Stomach (tissue), 9 donors: ENCODE measurements around the gene TUBB2B. TPM values are rescaled to one million over a fixed set of nuclear protein-coding genes. Genes with fewer than 3 reads are reported as not detected.

Experiments
- DNase-seq, 2 donors: peaks; one replicate each; pipeline versions ENCODE4 v3.0.0 to v3.0.0-alpha.2; 2013 to 2019
- H3K27ac ChIP-seq, 5 donors: fragments of 200-600 bp in 4 of 5; sonication (generic) in 4 of 5; one replicate each; pipeline ENCODE4 v1.5.1; 2013 to 2019; ENCODE audit warnings: mild to moderate bottlenecking in 1 of 5, moderate library complexity in 1 of 5
- H3K27me3 ChIP-seq, 3 donors: fragments of 200-600 bp; sonication (generic); one replicate each; pipeline ENCODE4 v1.5.1; 2017 to 2019; ENCODE audit warnings: mixed run types in 1 of 3
- H3K36me3 ChIP-seq, 4 donors: fragments of 200-600 bp; sonication (generic); 1 replicate in 3 of 4; 2 replicates in 1 of 4; pipeline ENCODE4 v1.5.1; 2016 to 2019
- H3K4me1 ChIP-seq, 4 donors: fragments of 200-600 bp; sonication (generic); one replicate each; pipeline ENCODE4 v1.5.1; 2016 to 2019
- H3K4me3 ChIP-seq, 4 donors: fragments of 200-600 bp; sonication (generic) in 3 of 4; one replicate each; pipeline ENCODE4 v1.5.1; 2016 to 2019; ENCODE audit warnings: mild to moderate bottlenecking in 1 of 4
- H3K9me3 ChIP-seq, 4 donors: fragments of 200-600 bp; sonication (generic); one replicate each; pipeline ENCODE4 v1.5.1; 2016 to 2019
- CTCF ChIP-seq, 7 experiments: fragments of 450-650 bp in 4 of 7; fragments of 200-600 bp in 3 of 7; sonication (generic) in 3 of 7; IDR thresholded peaks; one replicate each; pipeline ENCODE4 v1.5.1; 2016 to 2019; ENCODE audit warnings: antibody characterized with exemption in 7 of 7, control low read depth in 2 of 7, mild to moderate bottlenecking in 1 of 7
- EP300 ChIP-seq: sonication (generic); formaldehyde crosslinking; IDR thresholded peaks from one replicate; pipeline ENCODE4 v1.6.1; 2017; ENCODE audit warnings: antibody characterized with exemption
- POLR2A ChIP-seq, 4 donors: fragments of 450-650 bp; IDR thresholded peaks; one replicate each; pipeline ENCODE4 v1.6.1; 2016; ENCODE audit warnings: antibody characterized with exemption in 4 of 4, control low read depth in 2 of 4, mild to moderate bottlenecking in 1 of 4, moderate library complexity in 1 of 4
- POLR2AphosphoS5 ChIP-seq, 3 donors: sonication (generic); formaldehyde crosslinking; IDR thresholded peaks; one replicate each; pipeline ENCODE4 v1.6.1; 2016; ENCODE audit warnings: antibody characterized with exemption in 3 of 3
- WGBS, 5 donors: extraction: QIAGEN DNeasy Blood & Tissue Kit in 3 of 5; methylation state at CpG; one replicate each; pipeline versions ENCODE4 v1.1.5 to v1.1.7; 2013 to 2018; 5-methylcytosine and 5-hydroxymethylcytosine counted together
- intact Hi-C: fragments of 100-400 bp; cut with DNase I; formaldehyde crosslinking; loops from one replicate; pipeline ENCODE4 v1.15.1; 2023; ENCODE audit warnings: low total_unique reads
- polyA plus RNA-seq, 3 donors: library from polyadenylated mRNA; stranded (reverse); fragments of 200-250 nt; gene quantifications; one replicate each; pipeline ENCODE4 v1.2.3, GENCODE V29; 2013
- total RNA-seq, 5 donors: library from RNA; depleted of rRNA; stranded (reverse); fragments of >200 nt; gene quantifications; one replicate each; pipeline versions ENCODE4 v1.1.0 to v1.2.3, GENCODE V29; 2014 to 2016
- donor health status: healthy with polysubstance abuse.
- donor health status: Bipolar disorder and iron deficiency.
- donor health status: healthy.

The TUBB2B gene
- total and polyA plus RNA-seq, 8 donors: 1.4 to 31.4 (median 4.4) TPM; not detected in 2

- no peaks in the 10 kb centered on the region for H3K36me3 ChIP-seq
- no peaks in the 10 kb centered on the region for H3K9me3 ChIP-seq
- H3K4me1 ChIP-seq: no peaks in the 10 kb centered on the region
- no peak for TF ChIP-seq EP300
- no peak for TF ChIP-seq POLR2AphosphoS5 (IDR thresholded peaks at IDR 0.05)
- no peak overlapping the region for H3K4me3 ChIP-seq
- H3K27ac ChIP-seq: no peak overlapping the region
- WGBS, 5 donors: 79 to 85% (median 85%) methylated on average over 24 of the region's 24 CpGs
- intact Hi-C loops: no loop called here
- H3K27me3 ChIP-seq: peaks cover 0 to 52% (median 20%) of the 10 kb centered on the region in 3 donors
- no peak for DNase-seq
Observed at GRCh38 chr6:3237761-3238662, 10.6 kb upstream of the TUBB2B start.

- no peak for DNase-seq
- intact Hi-C loops: no loop called here
- no peak for TF ChIP-seq EP300
- TF ChIP-seq CTCF (IDR thresholded peaks at IDR 0.05): no peak
- no peak for TF ChIP-seq POLR2A (IDR thresholded peaks at IDR 0.05)
- TF ChIP-seq POLR2AphosphoS5 (IDR thresholded peaks at IDR 0.05): no peak
- H3K27ac ChIP-seq: no peak overlapping the region
- H3K36me3 ChIP-seq: no peaks in the 10 kb centered on the region
- WGBS, 5 donors: 64 to 87% (median 78%) methylated on average over 3 of the region's 3 CpGs
- peaks cover 0 to 72% (median 40%) of the 10 kb centered on the region in 3 donors for H3K27me3 ChIP-seq
- H3K4me3 ChIP-seq: no peak overlapping the region
- peaks cover 6 to 15% (median 13%) of the 10 kb centered on the region in 4 donors for H3K4me1 ChIP-seq
- no peaks in the 10 kb centered on the region for H3K9me3 ChIP-seq
Observed at GRCh38 chr6:3236005-3236404, 8.6 kb upstream of the TUBB2B start.

- H3K4me3 ChIP-seq: no peak overlapping the region
- no peak for DNase-seq
- H3K4me1 ChIP-seq: peaks cover 6 to 20% (median 17%) of the 10 kb centered on the region in 4 donors
- WGBS, 5 donors: 85 to 100% (median 90%) methylated on average over 2 of the region's 2 CpGs
- intact Hi-C loops: no loop called here
- no peaks in the 10 kb centered on the region for H3K36me3 ChIP-seq
- H3K27me3 ChIP-seq: peaks cover 0 to 77% (median 46%) of the 10 kb centered on the region in 3 donors
- TF ChIP-seq CTCF (IDR thresholded peaks at IDR 0.05) (no peak), POLR2A (IDR thresholded peaks at IDR 0.05) (no peak), POLR2AphosphoS5 (IDR thresholded peaks at IDR 0.05) (no peak), EP300 (no peak)
- H3K9me3 ChIP-seq: no peaks in the 10 kb centered on the region
- no peak overlapping the region for H3K27ac ChIP-seq
Observed at GRCh38 chr6:3235486-3235885, 8.0 kb upstream of the TUBB2B start.

GRCh38 chr6:3233904-3234303, 6.5 kb upstream of the TUBB2B start:
- whole genome bisulfite sequencing, 5 donors: 56 to 84% (median 78%) methylated on average over 3 of the region's 3 CpGs
- no peaks in the 10 kb centered on the region for H3K36me3 ChIP-seq
- H3K4me1 ChIP-seq: peaks cover 15 to 36% (median 32%) of the 10 kb centered on the region in 4 donors
- no peak overlapping the region for H3K4me3 ChIP-seq
- intact Hi-C loops: no loop called here
- H3K27ac ChIP-seq: no peak overlapping the region
- TF ChIP-seq EP300 (no peak), POLR2A (IDR thresholded peaks at IDR 0.05) (no peak), CTCF (IDR thresholded peaks at IDR 0.05) (no peak), POLR2AphosphoS5 (IDR thresholded peaks at IDR 0.05) (no peak)
- peaks cover 9 to 93% (median 61%) of the 10 kb centered on the region in 3 donors for H3K27me3 ChIP-seq
- no peak for DNase-seq
- no peaks in the 10 kb centered on the region for H3K9me3 ChIP-seq
